Neural cell (in vitro differentiated cells): ENCODE measurements around the gene GALNT2. TPM values are rescaled to one million over a fixed set of nuclear protein-coding genes. Genes with fewer than 3 reads are reported as not detected.

ENCODE experiments used
- H2AFZ ChIP-seq: fragments of 200-600, 300-800 bp; sonication (generic), shearing (Covaris generic); 2 replicates; pipeline ENCODE4 v1.6.0; 2014; ENCODE audit warnings: low read depth, mild to moderate bottlenecking, antibody characterized with exemption, low read length, moderate library complexity
- H3F3A ChIP-seq: fragments of 200-600 bp; shearing (Covaris generic); 2 replicates; pipeline ENCODE4 v1.6.1; 2016; ENCODE audit warnings: mild to moderate bottlenecking, moderate library complexity, mixed read lengths, antibody characterized with exemption, low read length; ENCODE audit not compliant: insufficient read depth, poor library complexity, severe bottlenecking
- H3K27ac ChIP-seq: fragments of 200-600, 300-800 bp; sonication (generic), shearing (Covaris generic); 2 replicates; pipeline ENCODE4 v1.5.1; 2014; ENCODE audit warnings: mild to moderate bottlenecking, low read length, moderate library complexity
- H3K27me3 ChIP-seq: fragments of 300-800, 200-600 bp; sonication (generic), shearing (Covaris generic); 2 replicates; pipeline ENCODE4 v1.6.0; 2014; ENCODE audit warnings: mild to moderate bottlenecking, low read depth, low read length, moderate library complexity; ENCODE audit not compliant: insufficient read depth
- H3K36me3 ChIP-seq: fragments of 300-800, 200-600 bp; sonication (generic), shearing (Covaris generic); 2 replicates; pipeline ENCODE4 v1.5.1; 2014; ENCODE audit warnings: mild to moderate bottlenecking, antibody characterized with exemption, low read length, moderate library complexity; ENCODE audit not compliant: insufficient read depth
- H3K4me2 ChIP-seq: fragments of 300-800, 200-600 bp; sonication (generic), shearing (Covaris generic); 2 replicates; pipeline ENCODE4 v1.6.0; 2014; ENCODE audit warnings: mild to moderate bottlenecking, low read length
- H3K4me3 ChIP-seq: fragments of 300-800, 200-600 bp; sonication (generic), shearing (Covaris generic); 2 replicates; pipeline ENCODE4 v1.5.1; 2014; ENCODE audit warnings: mild to moderate bottlenecking, low read length, moderate library complexity
- H3K79me2 ChIP-seq: fragments of 200-600 bp; shearing (Covaris generic); replicated peaks from 2 replicates; pipeline ENCODE4 v1.6.0; 2014; ENCODE audit warnings: mild to moderate bottlenecking, low read length, moderate library complexity; ENCODE audit not compliant: insufficient read depth
- H3K9ac ChIP-seq: fragments of 300-800, 200-600 bp; sonication (generic), shearing (Covaris generic); 2 replicates; pipeline ENCODE4 v1.6.1; 2016; ENCODE audit warnings: mild to moderate bottlenecking, low read length, mixed read lengths
- H3K9me2 ChIP-seq: fragments of 200-600 bp; shearing (Covaris generic); 2 replicates; pipeline ENCODE4 v1.6.1; 2016; ENCODE audit warnings: mild to moderate bottlenecking, low read length, mixed read lengths; ENCODE audit not compliant: insufficient read depth
- H3K9me3 ChIP-seq: fragments of 200-600, 300-800 bp; sonication (generic), shearing (Covaris generic); 2 replicates; pipeline ENCODE4 v1.6.1; 2016; ENCODE audit warnings: mild to moderate bottlenecking, mixed run types, low read length, moderate library complexity, mixed read lengths
- H4K20me1 ChIP-seq: fragments of 200-600 bp; shearing (Covaris generic); 2 replicates; pipeline ENCODE4 v1.6.1; 2016; ENCODE audit warnings: mild to moderate bottlenecking, mixed run types; ENCODE audit not compliant: insufficient read depth
- CTCF ChIP-seq: fragments of 450-650 bp; IDR thresholded peaks from 2 replicates; pipeline ENCODE4 v1.5.1; 2014; ENCODE audit warnings: antibody characterized with exemption, mild to moderate bottlenecking, moderate library complexity; ENCODE audit not compliant: poor library complexity, severe bottlenecking
- EP300 ChIP-seq: fragments of 450-650 bp; conservative IDR thresholded peaks from 2 replicates; pipeline ENCODE4 v1.6.1; 2014; ENCODE audit warnings: antibody characterized with exemption, mild to moderate bottlenecking, moderate library complexity; ENCODE audit not compliant: poor library complexity, severe bottlenecking
- EZH2 ChIP-seq: fragments of 200-600, 300-800 bp; shearing (Covaris generic), sonication (generic); IDR thresholded peaks from 2 replicates; pipeline ENCODE4 v1.6.1; 2014; ENCODE audit warnings: antibody characterized with exemption, low read length, borderline replicate concordance, mild to moderate bottlenecking; ENCODE audit not compliant: insufficient read depth, poor library complexity, severe bottlenecking
- MXI1 ChIP-seq: fragments of 450-650 bp; conservative IDR thresholded peaks from 2 replicates; pipeline ENCODE4 v1.6.1; 2014; ENCODE audit warnings: antibody characterized with exemption, mild to moderate bottlenecking; ENCODE audit not compliant: poor library complexity, severe bottlenecking
- POLR2AphosphoS5 ChIP-seq: IDR thresholded peaks from 2 replicates; pipeline ENCODE4 v1.6.1; 2012
- RAD21 ChIP-seq: fragments of 450-650 bp; conservative IDR thresholded peaks from 2 replicates; pipeline ENCODE4 v1.6.1; 2014; ENCODE audit warnings: antibody characterized with exemption, mild to moderate bottlenecking, moderate library complexity
- REST ChIP-seq: IDR thresholded peaks from 2 replicates; pipeline ENCODE4 v1.6.1; 2012; ENCODE audit warnings: borderline replicate concordance
- SMC3 ChIP-seq: fragments of 450-650 bp; conservative IDR thresholded peaks from 2 replicates; pipeline ENCODE4 v1.6.1; 2014; ENCODE audit warnings: antibody characterized with exemption, mild to moderate bottlenecking, moderate library complexity; ENCODE audit not compliant: poor library complexity
- TAF1 ChIP-seq: IDR thresholded peaks from 2 replicates; pipeline ENCODE4 v1.6.1; 2012; ENCODE audit warnings: low read depth
- polyA plus RNA-seq: library from polyadenylated mRNA; depleted of rRNA; stranded (reverse); fragments of >200 nt; gene quantifications from 2 replicates; pipeline ENCODE4 v1.2.3, GENCODE V29; 2014

Gene GALNT2
- polyA plus RNA-seq, 1 donor from 2014 or later = 38.8 TPM

- no peaks in the 10 kb centered on the region for H3K9me3 ChIP-seq
- no peaks in the 10 kb centered on the region for H3K27me3 ChIP-seq
- H3K4me2 ChIP-seq = no peak overlapping the region
- H3K9me2 ChIP-seq = no peaks in the 10 kb centered on the region
- no peak overlapping the region for H3K4me3 ChIP-seq
- no peak for TF ChIP-seq SMC3
- no peak for TF ChIP-seq CTCF
- TF ChIP-seq RAD21 = no peak
- TF ChIP-seq REST = no peak
- TF ChIP-seq EP300 = no peak
- TF ChIP-seq EZH2 = no peak
- TF ChIP-seq POLR2AphosphoS5 = no peak
- TF ChIP-seq TAF1 = no peak
- no peak for TF ChIP-seq MXI1
- H3K36me3 ChIP-seq = no peaks in the 10 kb centered on the region
- H4K20me1 ChIP-seq = no peaks in the 10 kb centered on the region
- H3K9ac ChIP-seq = no peak overlapping the region
- no peak overlapping the region for H3K27ac ChIP-seq
- H2AFZ ChIP-seq = no peak overlapping the region
- no peaks in the 10 kb centered on the region for H3F3A ChIP-seq
- peaks cover 10% of the 10 kb centered on the region for H3K79me2 ChIP-seq
Observed at GRCh38 chr1:230098723-230099122, 31.7 kb downstream of the GALNT2 start.

GRCh38 chr1:230099465-230099864, 32.4 kb downstream of the GALNT2 start:
- Histone ChIP-seq H4K20me1 (no peaks in the 10 kb centered on the region), H3F3A (no peaks in the 10 kb centered on the region), H3K36me3 (no peaks in the 10 kb centered on the region), H3K79me2 (peaks cover 10% of the 10 kb centered on the region), H3K4me3 (no peak overlapping the region), H3K27ac (no peak overlapping the region), H3K9me3 (no peaks in the 10 kb centered on the region), H3K4me2 (no peak overlapping the region), H3K9ac (no peak overlapping the region), H3K27me3 (no peaks in the 10 kb centered on the region), H2AFZ (no peak overlapping the region), H3K9me2 (no peaks in the 10 kb centered on the region)
- TF ChIP-seq REST (no peak), EP300 (no peak), POLR2AphosphoS5 (no peak), SMC3 (no peak)
